Endothelial cell of umbilical vein (primary cell): ENCODE data around the gene BACH2.

Source experiments
- EZH2 ChIP-seq: IDR thresholded peaks from 2 replicates; pipeline ENCODE4 v1.6.1; 2012; ENCODE audit warnings: borderline replicate concordance, low read depth, mild to moderate bottlenecking, moderate library complexity, low read length, inconsistent platforms; ENCODE audit not compliant: severe bottlenecking
- FOS ChIP-seq: IDR thresholded peaks from 2 replicates; pipeline ENCODE4 v1.6.1; 2011; ENCODE audit warnings: mild to moderate bottlenecking, low read length, moderate library complexity, borderline replicate concordance; ENCODE audit not compliant: insufficient read depth
- MYC ChIP-seq: IDR thresholded peaks from one replicate; pipeline ENCODE4 v1.6.1; 2011; ENCODE audit warnings: mild to moderate bottlenecking, low read depth, low read length
- TF ChIP-seq, protein P1 (sequence below), 2 donors: IDR thresholded peaks; 1 replicate in 1 of 2; 2 replicates in 1 of 2; pipeline ENCODE4 v1.5.1; 2011; ENCODE audit warnings: low read length in 2 of 2, mild to moderate bottlenecking in 2 of 2, moderate library complexity in 2 of 2, control low read depth in 1 of 2, inconsistent platforms in 1 of 2, low read depth in 1 of 2; ENCODE audit not compliant: insufficient read depth in 1 of 2; ENCODE audit errors: extremely low read depth in 1 of 2

DNA sequence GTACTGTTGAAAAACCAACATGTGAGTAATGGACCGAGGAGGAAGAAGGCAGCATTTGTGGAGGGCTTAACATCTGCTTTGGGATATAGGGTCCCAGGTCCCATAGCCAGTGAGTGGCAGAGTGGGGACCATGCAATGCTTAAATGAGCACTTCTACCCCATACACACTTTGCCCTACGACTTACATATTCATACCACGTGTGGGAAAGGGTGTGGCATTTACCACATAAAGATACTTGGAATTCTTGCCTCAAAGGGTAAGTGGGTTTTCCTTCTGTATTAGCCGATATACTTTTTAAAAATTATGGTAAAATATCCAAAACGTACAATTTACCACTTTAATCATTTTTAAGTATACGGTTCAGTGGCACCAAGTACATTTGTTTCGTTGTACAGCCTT is 199.3 kb downstream of the BACH2 start:
- TF ChIP-seq FOS (no peak), EZH2 (no peak), MYC (no peak)
- TF ChIP-seq, protein P1, sequence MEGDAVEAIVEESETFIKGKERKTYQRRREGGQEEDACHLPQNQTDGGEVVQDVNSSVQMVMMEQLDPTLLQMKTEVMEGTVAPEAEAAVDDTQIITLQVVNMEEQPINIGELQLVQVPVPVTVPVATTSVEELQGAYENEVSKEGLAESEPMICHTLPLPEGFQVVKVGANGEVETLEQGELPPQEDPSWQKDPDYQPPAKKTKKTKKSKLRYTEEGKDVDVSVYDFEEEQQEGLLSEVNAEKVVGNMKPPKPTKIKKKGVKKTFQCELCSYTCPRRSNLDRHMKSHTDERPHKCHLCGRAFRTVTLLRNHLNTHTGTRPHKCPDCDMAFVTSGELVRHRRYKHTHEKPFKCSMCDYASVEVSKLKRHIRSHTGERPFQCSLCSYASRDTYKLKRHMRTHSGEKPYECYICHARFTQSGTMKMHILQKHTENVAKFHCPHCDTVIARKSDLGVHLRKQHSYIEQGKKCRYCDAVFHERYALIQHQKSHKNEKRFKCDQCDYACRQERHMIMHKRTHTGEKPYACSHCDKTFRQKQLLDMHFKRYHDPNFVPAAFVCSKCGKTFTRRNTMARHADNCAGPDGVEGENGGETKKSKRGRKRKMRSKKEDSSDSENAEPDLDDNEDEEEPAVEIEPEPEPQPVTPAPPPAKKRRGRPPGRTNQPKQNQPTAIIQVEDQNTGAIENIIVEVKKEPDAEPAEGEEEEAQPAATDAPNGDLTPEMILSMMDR (IDR thresholded peaks at IDR 0.05; ENCODE audit: extremely low read depth in 1 of 2, insufficient read depth in 1 of 2, low read depth in 1 of 2, low read length in 2 of 2), result no peak
